T-helper 2 cell treated with Interferon-gamma antibody and Interleukin-4, amounts not matched to agents 100 ng/mL and 5 ng/mL, for 36 hours (primary cell): Measurements from ENCODE around the gene PEPD. TPM values are rescaled to one million over a fixed set of nuclear protein-coding genes. Genes with fewer than 3 reads are reported as not detected.

ENCODE experiments used
- intact Hi-C: fragments of 100-400 bp; cut with micrococcal nuclease; formaldehyde crosslinking; loops from one replicate; pipeline ENCODE4 v1.15.1; 2023
- total RNA-seq: library from RNA; stranded (reverse); gene quantifications from 2 replicates; pipeline ENCODE4 v1.2.3, GENCODE V29; 2022

The PEPD gene
- total RNA-seq, 1 donor from 2014 or later, result 24.4 TPM

DNA sequence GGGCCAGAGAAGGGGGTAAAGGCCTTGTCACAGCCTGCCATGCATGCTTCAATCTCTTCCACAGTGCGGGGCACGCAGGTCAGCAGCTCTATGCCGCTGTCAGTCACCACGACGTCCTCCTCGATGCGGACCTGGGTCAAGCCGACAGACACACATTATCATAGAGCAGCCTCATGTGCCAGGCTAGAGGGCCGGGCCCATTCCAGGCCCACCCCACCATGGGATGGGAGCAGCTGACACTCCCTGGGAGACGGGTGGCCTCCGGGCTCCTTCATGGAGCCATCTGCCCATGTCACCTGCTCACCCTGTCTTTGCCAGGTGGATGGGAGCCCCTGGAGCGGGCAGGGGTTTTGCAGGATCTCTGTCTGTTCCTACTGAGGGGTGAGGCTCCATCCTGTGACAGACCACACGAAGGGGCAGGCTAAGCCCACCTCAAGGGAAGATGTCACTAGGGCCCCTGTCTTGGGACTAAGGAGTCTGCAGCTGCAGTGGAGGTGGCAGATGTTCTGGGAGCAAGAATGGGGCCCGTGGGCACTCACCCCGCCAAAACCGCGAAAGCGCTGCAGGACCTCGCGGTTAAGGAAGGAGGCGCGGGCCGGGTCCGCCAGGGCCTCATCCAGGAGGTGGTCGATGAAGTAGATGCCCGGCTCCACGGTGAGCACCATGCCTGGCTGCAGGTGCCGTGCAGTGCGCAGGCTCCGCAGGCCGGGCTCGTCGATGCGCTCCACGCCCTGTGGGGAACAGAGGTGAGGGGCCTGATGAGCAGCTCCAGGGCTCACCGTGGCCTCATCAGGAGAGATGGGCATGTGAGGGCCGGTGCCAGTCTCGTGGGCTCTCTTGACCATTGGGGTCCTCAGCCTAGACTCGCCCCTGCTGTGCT lies 134.0 kb downstream of the PEPD start:
- intact Hi-C loops, result no loop called here

DNA sequence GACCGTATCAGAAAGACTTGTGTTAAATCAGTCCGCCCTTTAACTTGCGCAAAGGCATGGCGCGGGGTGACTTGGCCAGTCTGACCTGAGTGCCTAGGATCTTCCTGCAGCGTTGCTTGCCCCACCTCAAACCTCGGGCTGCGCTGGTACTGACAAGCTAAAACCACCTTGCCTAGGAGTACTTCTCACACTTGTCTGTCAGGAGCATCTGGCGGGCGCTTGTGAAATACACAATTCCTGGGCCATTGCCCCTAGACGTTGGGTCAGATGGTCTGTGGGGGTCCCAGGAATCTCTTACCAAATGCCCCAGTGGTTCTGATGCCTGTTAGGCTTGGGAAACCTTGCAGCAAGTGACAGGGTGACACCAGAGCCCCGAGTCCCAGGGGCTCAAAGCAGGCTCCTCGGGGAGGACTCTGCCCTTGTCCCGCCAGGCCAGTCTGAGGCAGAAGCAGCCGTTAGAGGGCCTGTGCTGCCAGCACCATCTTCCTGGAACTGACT lies 135.2 kb downstream of the PEPD start:
- intact Hi-C loops, result no loop called here

DNA sequence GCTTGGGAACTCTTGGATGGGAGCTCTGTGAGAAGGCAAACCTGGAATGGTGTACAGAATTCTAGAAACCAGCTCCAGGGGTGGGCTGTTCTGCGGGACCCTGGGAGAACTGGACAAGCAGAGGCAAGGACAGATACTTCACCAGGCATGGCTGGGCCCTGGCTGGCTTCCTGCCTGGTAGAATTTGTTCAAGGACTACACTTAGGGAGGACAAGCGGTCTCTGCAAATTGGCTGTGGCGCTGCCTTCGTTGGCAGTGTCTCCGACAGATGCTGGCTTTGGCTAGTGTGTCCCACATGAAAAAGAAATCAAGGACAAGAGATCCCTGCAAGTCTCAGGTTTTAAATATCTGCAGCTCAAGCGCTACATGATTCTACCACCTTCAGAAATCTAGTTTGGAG lies 135.6 kb downstream of the PEPD start:
- intact Hi-C loops, result no loop called here

DNA sequence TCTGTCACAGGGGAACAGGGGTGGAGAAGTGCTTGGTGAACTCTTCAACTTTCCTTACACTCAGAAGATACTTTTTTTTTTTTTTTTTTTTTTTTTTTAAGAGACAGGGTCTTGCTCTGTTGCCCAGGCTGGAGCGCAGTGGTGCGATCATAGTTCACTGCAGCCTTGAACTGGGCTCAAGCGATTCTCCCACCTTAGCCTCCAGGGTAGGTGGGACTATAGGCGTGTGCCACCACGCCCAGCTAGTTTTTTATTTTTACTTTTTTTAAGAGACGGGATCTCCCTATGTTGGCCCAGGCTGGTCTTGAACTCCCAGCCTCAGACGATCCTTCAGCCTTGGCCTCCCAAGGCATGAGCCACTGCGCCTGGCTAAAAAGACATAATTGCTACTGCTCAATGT lies 136.6 kb downstream of the PEPD start:
- intact Hi-C loops, result no loop called here

DNA sequence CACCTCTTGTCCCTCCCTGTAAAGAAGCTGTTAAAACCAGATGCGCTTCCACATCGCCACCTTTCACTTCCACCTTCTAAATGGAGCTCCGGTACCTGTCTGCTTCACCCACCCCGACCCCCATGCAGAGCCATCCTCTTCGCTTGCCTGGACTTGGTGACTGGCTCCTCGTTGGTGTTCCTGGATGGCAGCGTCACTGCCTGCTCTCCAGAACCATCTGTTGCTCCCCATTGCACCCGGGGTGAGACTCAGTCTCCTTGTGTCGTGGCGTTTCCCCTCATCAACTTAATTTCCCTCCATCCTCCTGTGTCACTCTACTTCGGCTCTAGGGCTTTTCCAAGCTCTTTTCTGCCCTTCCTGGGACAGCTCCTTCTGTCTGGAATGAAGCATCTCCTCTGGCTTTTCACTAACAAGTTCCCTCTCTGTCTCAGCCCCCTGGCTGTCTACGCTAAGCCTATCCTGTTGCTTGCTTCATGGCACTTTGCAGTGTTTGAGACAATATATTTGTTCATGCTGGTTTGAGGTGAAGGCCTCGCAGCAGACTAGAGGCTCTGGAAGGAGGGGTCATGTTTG lies 137.8 kb downstream of the PEPD start:
- intact Hi-C loops, result no loop called here

DNA sequence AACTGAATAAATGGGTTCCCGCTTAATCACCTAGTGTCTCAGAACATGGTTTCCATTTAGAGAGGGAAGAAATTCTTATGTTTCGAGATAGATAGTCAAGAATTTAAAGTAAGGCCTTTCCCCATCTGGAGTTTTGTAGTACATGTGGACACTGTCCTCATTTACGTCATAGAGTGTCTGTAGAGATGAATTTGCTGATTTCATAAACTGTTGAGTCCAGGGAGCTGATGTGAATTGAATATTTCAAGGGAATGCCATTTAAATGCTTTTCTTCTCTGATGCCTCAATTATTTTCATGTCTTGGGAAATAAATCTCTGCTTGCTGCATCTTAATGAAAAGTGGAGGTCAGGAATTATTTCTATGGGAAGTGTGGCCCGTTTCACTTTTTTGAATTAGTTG lies 138.6 kb downstream of the PEPD start:
- intact Hi-C loops, result no loop called here

DNA sequence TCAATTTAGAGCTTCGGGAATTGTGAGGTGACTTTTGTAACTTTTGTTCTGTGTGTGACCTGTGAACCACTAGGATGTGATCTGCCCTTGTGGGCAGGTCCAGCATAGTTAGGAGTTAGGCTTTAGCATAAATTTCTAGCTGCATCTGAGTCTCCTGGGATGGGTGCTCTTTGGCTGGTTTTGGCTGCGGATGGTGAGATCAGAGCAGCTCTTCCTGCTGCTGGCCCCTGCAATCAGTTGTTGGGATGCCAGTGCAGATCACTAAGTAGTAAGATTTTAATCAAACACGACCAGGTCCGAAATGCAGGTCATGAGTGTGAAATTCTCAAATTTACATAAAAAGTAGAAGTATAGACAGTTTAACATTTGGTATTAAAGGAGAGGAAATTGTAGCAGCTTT lies 139.6 kb downstream of the PEPD start:
- intact Hi-C loops, result no loop called here

DNA sequence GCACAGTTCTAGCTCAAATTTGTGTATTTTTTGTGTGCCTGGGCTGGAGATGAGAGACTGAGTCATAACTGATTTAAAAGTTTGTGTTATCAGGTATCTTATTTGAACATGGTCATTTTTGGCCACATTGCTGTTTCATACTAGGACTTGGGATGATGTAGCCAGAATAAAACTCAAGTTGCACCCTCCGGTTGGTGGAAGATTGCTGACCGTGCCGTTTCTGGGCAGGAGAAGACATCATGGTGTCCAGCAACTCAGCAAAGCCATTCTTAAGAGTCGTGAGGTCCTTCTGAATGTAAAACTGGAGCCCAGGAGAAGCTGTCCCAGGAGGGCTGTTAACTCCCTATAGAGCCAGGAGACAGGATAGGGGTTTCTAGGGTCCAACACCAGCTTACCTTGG lies 140.5 kb downstream of the PEPD start:
- intact Hi-C loops, result no loop called here

DNA sequence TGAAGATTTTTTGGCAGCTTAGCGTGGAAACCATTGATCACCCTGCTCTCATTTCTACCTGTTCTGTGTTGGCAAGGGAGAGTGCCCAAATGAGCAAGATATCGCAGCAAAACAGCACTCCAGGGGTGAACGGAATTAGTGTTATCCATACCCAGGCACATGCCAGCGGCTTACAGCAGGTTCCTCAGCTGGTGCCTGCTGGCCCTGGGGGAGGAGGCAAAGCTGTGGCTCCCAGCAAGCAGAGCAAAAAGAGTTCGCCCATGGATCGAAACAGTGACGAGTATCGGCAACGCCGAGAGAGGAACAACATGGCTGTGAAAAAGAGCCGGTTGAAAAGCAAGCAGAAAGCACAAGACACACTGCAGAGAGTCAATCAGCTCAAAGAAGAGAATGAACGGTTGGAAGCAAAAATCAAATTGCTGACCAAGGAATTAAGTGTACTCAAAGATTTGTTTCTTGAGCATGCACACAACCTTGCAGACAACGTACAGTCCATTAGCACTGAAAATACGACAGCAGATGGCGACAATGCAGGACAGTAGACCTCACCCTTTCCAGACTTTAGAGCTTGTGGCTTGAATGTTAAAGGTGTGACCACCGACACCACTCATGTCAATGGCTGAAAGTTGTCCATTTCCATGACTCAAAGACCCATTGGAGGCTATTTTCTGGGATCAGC lies 142.3 kb downstream of the PEPD start:
- intact Hi-C loops, result loop anchor here (10.0 kb wide), 1 partner anchor 74 kb away; the partner anchor contains the start of gene CEBPA

DNA sequence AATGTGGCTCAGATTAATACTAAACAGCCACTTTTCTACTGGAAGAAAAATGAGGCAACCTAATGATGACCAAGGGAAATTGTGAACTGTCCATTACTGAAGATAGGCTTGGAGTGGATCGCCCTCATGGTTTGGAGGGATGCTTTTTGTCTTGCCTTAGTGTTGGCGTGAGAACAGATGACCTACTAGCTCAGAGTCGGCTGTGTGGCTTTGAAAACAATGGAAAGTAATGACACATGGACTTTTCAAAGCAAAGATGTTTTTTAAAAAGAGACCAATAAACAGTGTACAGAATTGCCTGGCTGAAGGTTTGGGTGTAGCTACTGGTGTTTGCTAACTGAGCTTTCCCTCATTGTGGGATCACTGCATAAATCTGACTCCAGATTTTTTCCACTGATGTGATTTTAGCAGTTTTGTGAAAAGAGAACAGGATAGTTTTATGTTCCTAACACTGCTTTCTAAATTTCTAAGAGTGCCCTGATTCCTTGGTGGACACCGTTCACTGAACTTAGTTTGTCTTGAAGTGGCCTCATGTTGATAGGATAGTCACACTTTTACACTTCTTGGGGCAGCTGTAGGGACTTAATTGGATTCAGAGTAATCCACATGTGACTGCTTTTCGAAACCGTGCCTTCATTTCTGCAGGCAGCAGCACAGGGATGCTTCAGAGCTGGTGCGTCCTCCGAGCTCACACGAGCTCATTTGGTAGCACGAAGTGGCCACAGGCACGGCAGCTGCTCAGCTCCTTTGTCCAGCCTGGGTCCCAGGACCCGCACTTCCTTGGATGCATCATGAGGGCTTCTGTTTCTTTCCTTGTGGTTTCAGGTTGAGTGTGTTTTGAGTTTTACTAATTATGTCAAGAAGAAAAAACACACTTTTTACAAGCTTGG lies 143.8 kb downstream of the PEPD start:
- intact Hi-C loops, result loop anchor here (10.0 kb wide), 1 partner anchor 73 kb away; the partner anchor contains the start of gene CEBPA

DNA sequence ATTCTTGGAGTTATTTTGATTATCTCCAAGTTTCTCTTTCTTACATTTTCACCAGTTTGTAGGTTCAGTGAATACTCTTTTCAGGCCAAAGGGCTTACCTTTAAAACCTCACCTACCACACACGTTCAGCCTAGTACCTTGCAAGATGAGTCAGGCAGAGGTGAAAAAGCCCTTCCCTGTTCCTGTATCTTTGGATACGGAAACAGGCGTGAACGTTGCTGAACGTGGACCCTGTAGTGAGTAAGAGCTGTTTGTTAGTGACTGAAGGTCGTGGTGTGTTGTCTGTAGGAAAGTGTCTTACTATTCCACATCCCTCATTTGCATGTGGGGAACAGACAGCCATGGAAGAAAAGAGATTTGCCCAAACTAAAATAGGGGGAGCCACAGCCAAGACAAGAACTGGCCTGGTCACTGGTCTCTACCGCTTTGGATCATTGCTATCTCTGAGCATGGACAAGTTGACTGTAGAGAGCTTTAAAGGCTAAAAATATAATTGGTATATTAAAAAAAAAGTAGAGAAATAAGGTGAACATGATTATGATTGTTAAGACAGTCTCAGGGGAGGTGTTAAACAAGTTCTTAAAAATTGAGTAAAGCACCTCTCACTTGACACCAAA lies 144.5 kb downstream of the PEPD start:
- intact Hi-C loops, result loop anchor here (10.0 kb wide), 1 partner anchor 72 kb away; the partner anchor contains the start of gene CEBPA

DNA sequence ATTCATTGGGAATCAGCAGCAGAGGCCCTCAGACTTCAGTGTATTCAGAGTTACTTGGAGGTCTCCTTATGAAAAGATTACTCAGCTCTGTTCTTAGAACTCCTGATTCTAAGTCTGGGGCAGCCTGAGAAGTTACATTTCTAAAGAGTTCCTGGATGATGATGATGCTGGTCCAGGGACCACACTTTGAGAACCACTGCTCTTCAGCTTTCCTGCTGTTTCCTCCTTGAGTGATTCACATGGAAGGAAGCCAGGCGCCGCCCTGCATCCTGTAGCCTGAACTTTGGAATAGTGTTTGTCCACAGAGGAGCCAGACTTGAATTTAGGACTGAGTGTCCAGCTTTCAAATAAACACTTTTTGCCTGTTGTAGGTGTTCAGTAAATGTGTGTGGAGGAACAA lies 145.2 kb downstream of the PEPD start:
- intact Hi-C loops, result loop anchor here (10.0 kb wide), 1 partner anchor 72 kb away; the partner anchor contains the start of gene CEBPA

DNA sequence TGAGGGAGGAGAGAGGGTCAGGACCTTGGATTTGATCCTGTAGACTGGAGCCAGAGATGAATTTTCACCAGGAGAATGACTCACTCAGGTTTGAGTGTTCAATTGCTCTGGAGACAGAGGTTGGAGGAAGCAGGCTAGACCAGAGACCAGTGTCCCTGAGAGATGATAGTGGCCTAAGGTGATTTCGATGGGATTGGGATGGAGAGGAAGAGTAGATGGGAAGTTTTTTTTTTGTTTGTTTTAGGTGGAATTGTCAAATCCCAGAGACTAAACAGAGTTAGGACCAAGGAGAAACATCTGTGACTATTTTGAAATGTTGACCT lies 145.8 kb downstream of the PEPD start:
- intact Hi-C loops, result loop anchor here (10.0 kb wide), 1 partner anchor 71 kb away; the partner anchor contains the start of gene CEBPA

DNA sequence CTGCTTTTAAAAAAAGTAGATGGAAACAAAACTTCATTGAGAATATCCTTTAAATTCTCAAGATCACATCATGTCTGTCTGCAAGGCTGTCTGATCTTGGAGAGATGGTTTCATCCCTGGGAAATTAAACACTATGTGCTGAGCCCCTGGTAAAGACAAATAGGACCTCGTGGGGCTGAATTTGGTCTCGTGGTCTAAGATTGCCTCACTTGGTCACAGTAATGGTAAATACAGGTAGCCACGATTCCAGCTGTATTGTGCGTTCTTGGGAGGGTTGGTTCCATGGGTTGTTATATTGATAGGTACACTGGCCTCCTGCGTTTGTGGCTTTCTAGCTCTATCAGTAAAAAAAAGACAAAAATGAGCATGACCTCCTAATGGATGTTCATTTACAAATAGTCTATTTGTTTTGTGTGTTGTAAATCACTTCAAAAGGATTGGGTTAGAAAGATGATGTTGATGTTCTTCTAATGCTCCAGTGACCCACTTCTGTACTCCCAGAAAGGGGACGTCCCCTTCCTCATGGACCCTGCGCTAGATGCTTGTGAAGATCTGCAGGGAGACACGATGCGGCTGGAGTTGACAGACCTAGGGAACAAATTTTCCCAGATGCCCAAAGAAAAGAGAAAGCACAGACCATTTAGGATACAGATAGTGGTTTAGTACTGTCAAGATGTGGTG lies 146.3 kb downstream of the PEPD start:
- intact Hi-C loops, result loop anchor here (10.0 kb wide), 1 partner anchor 70 kb away; the partner anchor contains the start of gene CEBPA

DNA sequence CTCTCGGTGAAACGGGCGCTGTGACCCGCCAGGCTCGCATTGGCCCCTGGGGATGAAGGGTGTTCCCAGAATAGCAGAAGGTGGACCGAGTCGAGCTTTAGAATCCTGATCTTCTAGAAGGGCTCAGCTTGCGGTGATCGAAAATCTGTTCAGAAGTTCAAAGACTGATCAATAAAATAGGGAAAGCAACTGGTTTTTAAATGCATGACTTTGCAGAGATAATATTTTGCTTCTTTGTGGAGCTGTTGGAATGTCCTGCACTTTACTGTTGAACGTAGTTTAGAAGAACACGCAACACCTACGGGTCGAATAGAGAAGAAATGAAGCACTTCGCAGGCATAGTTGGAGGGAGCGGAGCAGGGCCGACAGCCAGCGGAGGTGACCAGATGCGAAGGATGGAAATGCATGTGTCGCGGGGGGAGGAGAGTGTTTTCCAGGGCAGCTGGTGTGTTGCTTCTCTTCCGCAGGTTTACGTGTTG lies 147.3 kb downstream of the PEPD start:
- intact Hi-C loops, result loop anchor here (5.0 to 10.0 kb wide), 3 partner anchors 69 to 792 kb away; partner anchors contain the start of genes CEBPA, CEP89, FAAP24 and PDCD5

DNA sequence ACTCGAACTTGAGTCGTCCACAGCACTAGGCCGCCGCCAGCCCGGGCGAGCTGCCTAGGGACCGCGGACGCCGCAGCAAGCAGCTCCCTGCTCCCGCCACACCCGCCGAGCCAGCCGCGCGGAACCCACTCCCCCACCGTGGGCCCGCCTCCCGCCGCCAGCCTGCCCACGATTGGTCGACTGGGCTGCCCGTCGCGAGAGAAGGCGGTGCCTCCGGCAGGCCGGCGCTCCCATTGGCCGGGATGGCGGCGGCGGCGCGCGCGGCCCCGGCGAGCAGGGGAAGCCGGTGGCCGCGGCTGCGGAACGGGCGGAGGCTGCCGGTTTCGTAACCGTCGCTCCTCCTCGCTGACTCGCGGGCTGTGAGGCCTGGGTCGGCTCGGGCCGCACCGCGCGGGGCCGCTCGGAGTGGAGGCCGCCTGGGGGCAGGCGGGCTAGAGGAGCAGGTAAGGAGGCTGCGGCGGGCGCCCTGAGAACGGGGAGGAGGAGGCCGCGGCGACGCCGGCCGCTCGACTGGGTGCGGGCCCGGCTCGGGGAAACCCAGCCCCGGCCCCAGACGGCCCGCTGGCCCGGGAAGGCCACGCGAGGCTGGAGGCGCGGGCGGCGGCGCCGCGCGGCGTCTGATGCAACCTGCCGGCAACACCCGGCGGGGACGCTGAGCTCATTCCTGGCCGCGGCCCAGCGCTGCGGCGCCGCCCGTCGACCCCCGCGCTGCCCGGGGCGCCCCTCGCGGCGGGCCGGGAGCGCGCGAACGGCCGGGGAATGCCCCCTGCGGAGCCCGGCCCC lies 147.9 kb downstream of the PEPD start, which contains the start of gene CEBPG:
CEBPG (plus strand) TSS at position 257 of the 783 bp plus-strand sequence. CDS start 5,531 bp downstream, outside the sequence.
- intact Hi-C loops, result loop anchor here (1.0 to 10.0 kb wide), 4 partner anchors 69 to 791 kb away; partner anchors contain the start of genes CEBPA, CEP89, FAAP24 and PDCD5

DNA sequence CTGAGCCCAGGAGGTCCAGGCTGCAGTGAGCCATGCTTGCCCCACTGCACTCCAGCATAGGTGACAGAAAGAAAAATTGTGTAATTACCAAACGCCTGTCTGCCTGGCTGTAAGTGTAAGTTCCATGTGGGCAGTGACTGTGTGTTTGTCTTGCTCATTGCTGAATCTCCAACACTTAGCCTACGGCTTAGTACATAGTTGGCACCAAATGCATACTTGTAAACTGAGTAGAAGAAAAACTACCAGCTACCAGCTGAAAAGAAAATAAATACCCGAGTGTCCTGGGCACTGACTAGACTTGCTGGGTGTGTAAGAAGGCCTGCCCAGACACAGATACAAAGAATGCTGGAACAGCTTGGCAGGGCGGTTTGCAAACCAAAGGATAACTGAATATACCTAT lies 150.8 kb downstream of the PEPD start:
- intact Hi-C loops, result loop anchor here (5.0 to 10.0 kb wide), 3 partner anchors 66 to 788 kb away; partner anchors contain the start of genes CEBPA, CEP89, FAAP24 and PDCD5
